GM21723 (cell line): Measurements from ENCODE around the gene KRTAP29-1.

Experiments
- ATAC-seq: cut with Tn5 transposase; IDR thresholded peaks from one replicate; pipeline ENCODE4 v1.9.1; 2021; ENCODE audit warnings: mild to moderate bottlenecking, moderate library complexity; ENCODE audit not compliant: unreplicated experiment

Gene KRTAP29-1

GRCh38 chr17:41329279-41329948 is 26.8 kb upstream of the KRTAP29-1 start:
- ATAC-seq, result no peak

- no peak for ATAC-seq
Observed at GRCh38 chr17:41328207-41328606, 25.6 kb upstream of the KRTAP29-1 start.

GRCh38 chr17:41327411-41328120 is 24.9 kb upstream of the KRTAP29-1 start:
- no peak for ATAC-seq

- ATAC-seq, result no peak
Observed at GRCh38 chr17:41326173-41327145, 23.8 kb upstream of the KRTAP29-1 start.

- no peak for ATAC-seq
Observed at GRCh38 chr17:41325611-41326010, 23.0 kb upstream of the KRTAP29-1 start.

- ATAC-seq, result no peak
Observed at GRCh38 chr17:41325126-41325525, 22.5 kb upstream of the KRTAP29-1 start.

GRCh38 chr17:41324180-41325075 is 21.8 kb upstream of the KRTAP29-1 start:
- ATAC-seq, result no peak

GRCh38 chr17:41322903-41323895 is 20.5 kb upstream of the KRTAP29-1 start:
- no peak for ATAC-seq

- no peak for ATAC-seq
Observed at GRCh38 chr17:41322094-41322902, 19.6 kb upstream of the KRTAP29-1 start.

- ATAC-seq, result no peak
Observed at GRCh38 chr17:41318231-41318630, 15.6 kb upstream of the KRTAP29-1 start.

- ATAC-seq, result no peak
Observed at GRCh38 chr17:41315814-41316445, 13.3 kb upstream of the KRTAP29-1 start.

GRCh38 chr17:41315204-41315794 is 12.6 kb upstream of the KRTAP29-1 start, which contains the start of gene KRTAP17-1:
TSS of gene KRTAP17-1 (minus strand) at chr17:41315710. CDS start at chr17:41315650, 60 bp downstream.
- ATAC-seq, result no peak

- no peak for ATAC-seq
Observed at GRCh38 chr17:41311111-41311510, 8.5 kb upstream of the KRTAP29-1 start.

- ATAC-seq, result no peak
Observed at GRCh38 chr17:41308918-41309359, 6.3 kb upstream of the KRTAP29-1 start, which contains the start of gene KRTAP16-1. TSS of gene KRTAP16-1 (minus strand) at chr17:41309309. CDS start at chr17:41309253, 56 bp downstream.

GRCh38 chr17:41308251-41308917 is 5.7 kb upstream of the KRTAP29-1 start:
- ATAC-seq, result no peak

- no peak for ATAC-seq
Observed at GRCh38 chr17:41307647-41308046, 5.0 kb upstream of the KRTAP29-1 start.

GRCh38 chr17:41304091-41304490 is 1.4 kb upstream of the KRTAP29-1 start:
- no peak for ATAC-seq
